GM10266 (cell line): ENCODE results near the gene NUMB.

ENCODE experiments used
- DNase-seq: peaks from one replicate; pipeline ENCODE4 v3.0.0; 2012; ENCODE audit errors: extremely low spot score
- CTCF ChIP-seq: IDR thresholded peaks from 2 replicates; pipeline ENCODE4 v1.5.1; 2012; ENCODE audit warnings: mild to moderate bottlenecking, low read depth; ENCODE audit not compliant: control insufficient read depth, insufficient read depth; ENCODE audit errors: missing control alignments

Gene NUMB

GRCh38 chr14:73472185-73473114 is 14.1 kb upstream of the NUMB start:
- TF ChIP-seq CTCF: peak; percentile 61
- DNase-seq: peak; percentile 54

DNA sequence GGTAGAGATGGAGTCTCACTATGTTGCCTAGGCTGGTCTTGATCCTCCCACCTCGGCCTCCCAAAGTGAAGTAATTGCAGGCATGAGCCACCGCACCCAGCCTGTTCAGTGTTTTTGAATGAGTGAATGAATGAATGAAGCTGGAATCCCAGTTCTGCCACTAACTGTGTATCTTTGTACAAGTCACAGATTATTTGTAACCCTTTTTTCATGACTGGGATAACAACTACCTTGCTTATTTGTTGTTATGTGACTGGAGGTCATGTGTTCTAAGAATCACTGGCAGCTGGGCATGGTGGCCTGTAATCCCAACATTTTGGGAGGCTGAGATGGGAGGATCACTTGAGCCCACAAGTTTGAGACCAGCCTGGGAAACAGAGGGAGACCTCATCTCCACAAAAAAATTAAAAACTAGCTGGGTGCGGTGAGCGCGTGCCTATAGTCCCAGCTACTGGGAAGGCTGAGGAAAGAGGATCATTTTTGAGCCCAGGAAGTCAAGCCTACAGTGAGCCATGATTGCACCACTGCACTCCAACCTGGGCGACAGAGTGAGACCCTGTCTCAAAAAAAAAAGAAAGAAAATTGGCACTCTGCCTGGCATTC is 13.3 kb upstream of the NUMB start:
- DNase-seq: no peak
- TF ChIP-seq CTCF: no peak

- no peak for DNase-seq
- TF ChIP-seq CTCF: no peak
Measured at GRCh38 chr14:73468828-73469375, 10.6 kb upstream of the NUMB start.

GRCh38 chr14:73467800-73468199 is 9.5 kb upstream of the NUMB start:
- peak; percentile 20 for DNase-seq
- no peak for TF ChIP-seq CTCF

- no peak for TF ChIP-seq CTCF
- DNase-seq: no peak
Measured at GRCh38 chr14:73467377-73467776, 9.0 kb upstream of the NUMB start.

GRCh38 chr14:73466861-73467260 is 8.5 kb upstream of the NUMB start:
- no peak for TF ChIP-seq CTCF
- DNase-seq: no peak
